ENCODE data around the gene RBMS3.

The RBMS3 gene

DNA sequence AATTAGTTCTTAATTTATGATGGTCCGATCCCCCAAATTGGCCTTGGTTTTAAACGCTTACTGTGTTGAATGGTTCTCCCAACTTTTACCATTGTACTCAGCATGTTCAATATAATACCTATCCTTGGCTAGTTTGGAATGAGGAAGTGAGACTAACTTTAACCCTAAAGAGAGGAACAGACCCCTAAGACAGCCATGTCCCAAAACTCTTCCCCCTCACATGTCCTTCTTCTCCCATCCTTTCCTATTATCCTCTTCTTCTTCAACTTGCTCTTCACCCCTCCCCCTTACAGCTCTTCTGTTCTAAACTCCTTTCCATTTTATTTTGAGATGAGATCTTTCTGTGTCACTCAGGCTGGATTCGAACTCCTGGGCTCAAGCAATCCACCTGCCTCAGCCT, 116.5 kb downstream of the RBMS3 start:
- TF ChIP-seq, protein P1, sequence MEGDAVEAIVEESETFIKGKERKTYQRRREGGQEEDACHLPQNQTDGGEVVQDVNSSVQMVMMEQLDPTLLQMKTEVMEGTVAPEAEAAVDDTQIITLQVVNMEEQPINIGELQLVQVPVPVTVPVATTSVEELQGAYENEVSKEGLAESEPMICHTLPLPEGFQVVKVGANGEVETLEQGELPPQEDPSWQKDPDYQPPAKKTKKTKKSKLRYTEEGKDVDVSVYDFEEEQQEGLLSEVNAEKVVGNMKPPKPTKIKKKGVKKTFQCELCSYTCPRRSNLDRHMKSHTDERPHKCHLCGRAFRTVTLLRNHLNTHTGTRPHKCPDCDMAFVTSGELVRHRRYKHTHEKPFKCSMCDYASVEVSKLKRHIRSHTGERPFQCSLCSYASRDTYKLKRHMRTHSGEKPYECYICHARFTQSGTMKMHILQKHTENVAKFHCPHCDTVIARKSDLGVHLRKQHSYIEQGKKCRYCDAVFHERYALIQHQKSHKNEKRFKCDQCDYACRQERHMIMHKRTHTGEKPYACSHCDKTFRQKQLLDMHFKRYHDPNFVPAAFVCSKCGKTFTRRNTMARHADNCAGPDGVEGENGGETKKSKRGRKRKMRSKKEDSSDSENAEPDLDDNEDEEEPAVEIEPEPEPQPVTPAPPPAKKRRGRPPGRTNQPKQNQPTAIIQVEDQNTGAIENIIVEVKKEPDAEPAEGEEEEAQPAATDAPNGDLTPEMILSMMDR (IDR thresholded peaks at IDR 0.05) = no peak
- no peak for DNase-seq (ENCODE audit: low spot score)
- Histone ChIP-seq H3K4me3 (no peak overlapping the region), H3K27ac (no peak overlapping the region)

DNA sequence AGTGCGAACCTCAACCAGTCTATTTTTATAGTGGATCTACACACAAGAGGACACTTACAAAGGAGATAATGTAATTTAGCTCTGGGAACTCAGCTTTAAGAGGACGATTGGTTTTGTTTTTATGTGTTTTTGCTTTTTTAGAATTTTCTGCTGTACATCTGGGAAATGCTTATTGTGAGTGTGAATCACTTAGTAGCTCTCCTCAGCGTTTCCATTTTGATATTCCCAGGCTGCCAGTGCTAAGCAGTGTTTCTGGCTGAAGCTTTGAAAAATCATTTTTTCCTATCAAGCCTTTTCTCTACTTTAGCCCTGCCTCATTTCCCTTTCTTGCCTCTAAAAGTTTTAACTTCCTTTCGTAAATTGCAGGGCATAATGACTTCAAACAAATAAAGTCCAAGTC, 117.9 kb downstream of the RBMS3 start:
- DNase-seq (ENCODE audit: low spot score) = no peak
- Histone ChIP-seq H3K4me3 (no peak overlapping the region), H3K27ac (no peak overlapping the region)
- TF ChIP-seq, protein P1 (IDR thresholded peaks at IDR 0.05) = no peak

DNA sequence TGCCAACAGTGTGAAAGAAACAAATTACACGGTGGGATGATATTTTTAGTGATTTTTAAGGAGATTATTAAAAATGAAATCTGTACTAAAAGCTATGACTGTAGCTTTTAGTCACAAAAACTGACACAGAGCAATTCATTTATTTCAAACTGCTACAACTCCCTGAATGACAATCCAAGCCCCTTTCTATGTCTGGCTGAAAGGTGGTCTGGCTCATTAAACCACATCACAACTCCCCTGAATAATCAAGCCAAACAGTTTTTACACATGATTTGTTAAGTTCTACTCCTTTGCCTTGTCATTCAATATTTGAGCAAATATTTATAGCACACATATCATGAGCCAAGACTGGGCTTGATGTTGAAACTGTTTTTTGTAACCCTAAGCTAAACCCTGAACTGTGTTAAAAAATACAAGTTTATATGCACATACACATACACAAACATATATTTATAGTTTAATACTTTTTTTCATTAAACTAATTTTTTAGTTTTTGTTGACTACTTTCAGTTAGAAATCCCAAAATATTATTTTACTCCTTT, 125.5 kb downstream of the RBMS3 start:
- Histone ChIP-seq H3K4me3 (no peak overlapping the region), H3K27ac (no peak overlapping the region)
- TF ChIP-seq, protein P1 (IDR thresholded peaks at IDR 0.05) = no peak
- no peak for DNase-seq (ENCODE audit: low spot score)

DNA sequence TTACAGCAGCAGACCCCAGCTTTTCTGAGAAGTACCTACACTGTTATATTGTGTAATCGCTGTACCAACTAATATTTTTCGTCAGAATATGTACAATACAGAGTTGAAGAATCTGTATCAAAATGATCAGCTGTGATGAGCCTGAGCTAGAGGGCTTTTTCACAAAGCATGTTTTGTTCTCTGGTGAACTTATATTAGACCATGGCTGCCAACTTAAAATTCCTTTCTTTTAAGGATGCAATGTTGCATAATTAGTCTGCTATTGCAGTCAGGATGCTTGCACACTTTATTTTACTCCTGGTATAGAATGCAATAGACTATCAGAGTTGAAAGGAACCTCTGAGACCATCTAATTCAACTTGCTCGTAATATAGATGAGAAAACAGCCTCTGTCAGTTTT, 127.8 kb downstream of the RBMS3 start:
- DNase-seq (ENCODE audit: low spot score) = no peak
- no peak overlapping the region for H3K27ac ChIP-seq
- TF ChIP-seq, protein P1 (IDR thresholded peaks at IDR 0.05) = no peak
- H3K4me3 ChIP-seq = no peak overlapping the region

DNA sequence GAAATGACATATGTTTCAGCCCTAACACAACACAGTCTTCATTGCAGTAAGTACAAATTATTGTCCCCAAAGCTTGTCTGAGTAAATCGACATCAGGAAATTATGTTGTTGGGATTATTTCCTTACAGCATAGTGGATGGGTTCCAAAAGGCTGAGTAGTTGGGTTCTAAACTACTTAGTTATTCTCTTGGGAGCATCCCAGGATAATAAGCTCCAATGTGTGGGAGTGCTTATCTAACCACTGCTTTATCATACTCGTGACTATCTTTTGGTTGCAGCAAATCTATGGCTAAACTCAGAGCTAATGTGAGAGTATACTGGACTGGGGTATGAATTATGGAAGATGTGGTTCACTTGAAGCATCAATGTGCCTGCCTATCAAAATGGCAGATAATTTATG, 128.5 kb downstream of the RBMS3 start:
- Histone ChIP-seq H3K27ac (no peak overlapping the region), H3K4me3 (no peak overlapping the region)
- DNase-seq (ENCODE audit: low spot score) = no peak
- TF ChIP-seq, protein P1 (IDR thresholded peaks at IDR 0.05) = no peak

DNA sequence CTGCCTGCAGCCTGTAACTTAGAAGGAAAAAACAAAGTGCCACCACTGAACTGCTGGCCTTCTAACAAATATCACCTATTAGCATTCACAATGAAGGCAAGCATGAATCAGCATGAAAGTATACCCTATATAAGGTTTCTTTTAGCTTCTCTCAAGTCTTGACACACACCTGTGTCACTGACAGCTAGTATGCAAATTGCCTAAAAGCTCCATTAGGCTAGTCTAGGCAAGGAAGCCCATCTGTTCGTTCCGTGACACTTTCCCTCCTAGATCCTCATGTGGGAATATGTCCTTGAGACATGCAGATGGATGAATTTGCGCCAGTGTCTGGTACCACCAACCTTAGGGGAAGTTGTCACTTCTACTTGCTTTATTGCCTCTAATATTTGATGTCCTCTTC, 129.3 kb downstream of the RBMS3 start:
- Histone ChIP-seq H3K27ac (no peak overlapping the region), H3K4me3 (no peak overlapping the region)
- DNase-seq (ENCODE audit: low spot score) = no peak
- TF ChIP-seq, protein P1 (IDR thresholded peaks at IDR 0.05) = no peak

DNA sequence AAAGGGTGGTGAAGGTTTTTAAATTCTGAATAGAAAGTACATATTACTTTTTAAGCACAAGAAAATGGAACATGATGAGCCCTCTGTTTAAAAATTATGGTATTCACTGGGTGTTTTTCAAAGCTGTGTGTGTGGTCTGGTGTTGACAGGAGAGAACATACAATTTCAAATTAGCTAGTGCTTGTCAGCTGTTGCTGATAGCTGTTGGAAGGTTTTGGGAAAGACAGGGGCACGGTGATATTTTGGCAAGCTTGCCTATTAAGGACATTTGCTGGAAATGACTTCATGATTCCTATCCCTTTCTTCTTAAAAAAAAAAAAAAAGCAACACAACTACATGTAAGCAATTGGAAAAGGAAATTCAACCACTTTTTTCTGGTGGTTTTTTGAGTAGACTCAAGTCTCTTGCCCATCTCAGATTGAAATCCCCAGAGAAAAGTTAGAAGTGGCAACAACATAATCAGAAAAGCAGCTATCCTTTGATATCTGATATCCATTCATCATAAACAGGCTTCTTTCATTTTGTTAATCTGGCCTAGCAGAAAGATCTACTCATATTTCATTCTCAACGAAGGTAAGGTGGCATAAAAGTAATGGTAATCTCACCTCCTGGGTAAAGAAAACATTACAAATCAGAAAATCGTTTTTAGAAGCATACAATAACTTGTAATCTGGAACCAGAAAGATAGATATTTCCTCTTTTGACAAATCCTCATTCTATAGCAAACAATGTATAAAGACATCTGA, 130.0 kb downstream of the RBMS3 start:
- TF ChIP-seq, protein P1 (IDR thresholded peaks at IDR 0.05) = no peak
- H3K4me3 ChIP-seq = no peak overlapping the region
- no peak overlapping the region for H3K27ac ChIP-seq
- no peak for DNase-seq (ENCODE audit: low spot score)

Measured in coronary artery (tissue), 2 donors.